ENCODE measurements around the gene EBI3.
"Not testable (repeated sequence)": the region's sequence is repeated elsewhere in the genome, so short reads cannot be mapped to it uniquely, and the experiment has no call there.

EBI3 gene

DNA sequence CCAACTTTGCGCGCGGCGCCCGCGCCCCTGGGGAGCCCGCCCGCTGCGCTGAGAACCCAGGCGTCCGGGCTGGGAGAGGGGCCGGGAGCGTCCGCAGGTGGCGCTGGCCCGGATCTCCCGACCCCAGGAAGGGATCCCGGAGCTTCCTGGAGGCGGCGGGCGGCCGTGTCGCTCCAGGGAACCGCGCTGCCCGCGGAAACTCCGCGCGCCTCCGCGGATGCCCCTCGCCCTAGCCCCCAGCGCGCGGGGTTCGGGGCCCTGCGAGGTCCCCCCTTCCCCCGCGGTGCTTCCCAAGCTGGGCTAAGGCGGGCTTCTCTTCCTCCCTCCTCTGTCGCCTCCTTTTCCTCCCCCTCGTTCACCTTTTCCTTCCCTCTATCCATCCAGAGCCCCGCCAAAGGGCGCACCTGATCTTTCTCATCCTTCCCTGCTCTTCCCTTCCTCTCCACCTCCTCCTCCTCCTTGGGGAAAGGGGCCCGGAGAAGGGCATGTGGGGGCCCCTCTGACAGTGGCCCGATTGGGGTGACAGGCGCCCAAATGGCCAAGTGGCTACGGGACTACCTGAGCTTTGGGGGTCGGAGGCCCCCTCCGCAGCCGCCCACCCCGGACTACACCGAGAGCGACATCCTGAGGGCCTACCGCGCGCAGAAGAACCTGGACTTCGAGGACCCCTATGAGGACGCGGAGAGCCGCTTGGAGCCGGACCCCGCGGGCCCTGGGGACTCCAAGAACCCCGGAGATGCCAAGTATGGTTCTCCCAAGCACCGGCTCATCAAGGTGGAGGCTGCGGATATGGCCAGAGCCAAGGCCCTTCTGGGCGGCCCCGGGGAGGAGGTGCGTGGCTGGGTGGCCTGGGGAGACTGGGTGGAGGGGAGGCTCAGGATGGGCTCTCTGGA is 50.5 kb downstream of the EBI3 start:
- FAIRE-seq: no peak

DNA sequence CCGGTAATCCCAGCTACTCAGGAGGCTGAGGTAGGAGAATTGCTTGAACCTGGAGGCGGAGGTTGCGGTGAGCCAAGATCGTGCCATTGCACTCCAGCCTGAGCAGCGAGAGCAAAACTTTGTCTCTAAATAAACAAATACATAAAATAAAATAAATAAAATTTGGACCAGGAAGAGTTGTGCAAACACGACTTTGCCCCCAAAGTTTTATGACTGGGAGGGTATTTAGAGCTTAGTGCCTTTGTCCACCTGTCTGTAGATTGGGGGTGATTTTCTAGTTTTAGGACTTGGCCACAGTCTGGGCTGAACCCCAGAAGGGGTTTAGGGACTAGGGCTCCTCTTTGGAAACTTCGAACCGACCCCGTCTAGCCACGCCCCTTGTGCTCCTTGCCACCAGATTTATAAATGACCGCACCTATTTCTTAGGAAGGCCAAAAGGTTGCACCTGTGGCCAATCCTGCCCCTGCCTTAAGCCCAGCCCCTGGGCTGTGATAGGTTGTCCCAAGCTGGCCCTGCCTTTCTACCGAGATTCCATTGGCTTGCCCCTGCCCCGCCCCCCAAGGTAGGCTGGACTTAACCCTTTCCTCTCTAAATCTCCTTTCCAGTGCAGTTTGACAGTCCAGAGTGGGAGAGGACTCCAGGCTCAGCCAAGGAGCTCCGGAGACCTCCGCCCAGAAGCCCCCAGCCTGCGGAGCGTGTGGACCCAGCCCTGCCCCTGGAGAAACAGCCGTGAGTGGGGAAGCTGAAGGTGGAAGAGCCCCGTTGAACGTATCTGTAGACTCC is 55.0 kb downstream of the EBI3 start:
- no peak for FAIRE-seq

DNA sequence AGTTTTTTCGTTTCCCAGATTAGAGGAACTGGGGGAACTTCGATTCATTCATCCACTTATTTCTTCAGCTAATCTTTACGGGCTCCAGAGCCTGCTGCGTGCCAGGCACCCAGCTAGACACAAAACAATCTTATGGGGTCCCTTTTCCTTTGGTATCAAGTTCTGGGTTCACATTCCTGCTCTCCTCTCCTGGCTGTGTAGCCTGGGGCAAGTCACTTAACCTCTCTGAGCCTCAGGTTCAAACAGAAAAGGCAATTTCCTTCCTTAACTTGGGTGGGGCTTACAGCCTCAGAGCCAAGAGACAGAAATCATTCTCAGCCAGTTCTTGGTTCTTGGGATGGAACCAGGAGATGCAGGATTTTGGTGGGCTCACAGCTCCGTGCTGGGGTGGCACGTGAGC is 55.7 kb downstream of the EBI3 start:
- FAIRE-seq: no peak

DNA sequence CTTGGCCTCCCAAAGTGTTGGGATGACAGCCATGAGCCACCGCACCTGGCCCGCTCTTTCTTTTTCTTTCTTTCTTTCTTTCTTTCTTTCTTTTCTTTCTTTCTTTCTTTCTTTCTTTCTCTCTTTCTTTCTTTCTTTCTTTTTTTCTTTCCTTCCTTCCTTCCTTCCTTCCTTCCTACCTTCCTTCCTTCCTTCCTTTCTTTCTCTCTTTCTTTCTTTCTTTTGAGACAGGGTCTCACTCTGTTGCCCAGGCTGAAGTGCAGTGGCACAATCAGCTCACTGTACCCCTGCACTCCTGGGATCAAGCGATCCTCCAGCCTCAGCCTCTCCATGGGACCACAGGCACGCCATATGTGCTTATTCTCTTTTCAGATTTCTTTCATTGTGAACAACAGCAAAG is 56.8 kb downstream of the EBI3 start:
- FAIRE-seq: not testable (repeated sequence)
